Left ventricle myocardium inferior (tissue), 1 donor: ENCODE measurements around the gene CRACR2A. TPM values are rescaled to one million over a fixed set of nuclear protein-coding genes. Genes with fewer than 3 reads are reported as not detected.

Experiments
- DNase-seq: peaks from one replicate; pipeline ENCODE4 v3.0.0-alpha.2; 2020
- H3K27ac ChIP-seq: fragments of 200-600 bp; replicated peaks from 2 replicates; pipeline ENCODE4 v1.8.0; 2021
- H3K27me3 ChIP-seq: fragments of 200-600 bp; 2 replicates; pipeline ENCODE4 v1.8.0; 2021; ENCODE audit warnings: low read depth
- H3K36me3 ChIP-seq: fragments of 200-600 bp; 2 replicates; pipeline ENCODE4 v1.8.0; 2021
- H3K4me1 ChIP-seq: fragments of 200-600 bp; 2 replicates; pipeline ENCODE4 v1.8.0; 2021
- H3K4me3 ChIP-seq: fragments of 200-600 bp; 2 replicates; pipeline ENCODE4 v1.8.0; 2021; ENCODE audit warnings: mild to moderate bottlenecking, moderate library complexity
- H3K9me3 ChIP-seq: fragments of 200-600 bp; replicated peaks from 2 replicates; pipeline ENCODE4 v1.8.0; 2021
- CTCF ChIP-seq: fragments of 200-600 bp; IDR thresholded peaks from 2 replicates; pipeline ENCODE4 v1.8.0; 2021; ENCODE audit warnings: antibody characterized with exemption, mild to moderate bottlenecking, borderline replicate concordance
- intact Hi-C: fragments of 100-400 bp; cut with micrococcal nuclease; formaldehyde crosslinking; loops from one replicate; pipeline ENCODE4 v1.11.0; 2022
- total RNA-seq: library from RNA; stranded (reverse); fragmentation: NEBNext Ultra II Directional; extraction: Animal tissue kit (Norgen Biotek cat#: 25700); gene quantifications from one replicate; pipeline ENCODE4 v1.2.1, GENCODE V29; 2021
- donor health status: DM: no; HTN: yes; CAD: no; lungs with severe emphysema.

The CRACR2A gene
- total RNA-seq, 1 donor from 2014 or later = 7.6 TPM

GRCh38 chr12:3605692-3606091, 147.2 kb downstream of the CRACR2A start:
- Histone ChIP-seq H3K9me3 (peaks cover 18% of the 10 kb centered on the region), H3K4me3 (no peak overlapping the region), H3K27ac (no peak overlapping the region), H3K27me3 (peaks cover 23% of the 10 kb centered on the region), H3K36me3 (no peaks in the 10 kb centered on the region), H3K4me1 (peaks cover 52% of the 10 kb centered on the region)
- intact Hi-C loops = no loop called here
- no peak for TF ChIP-seq CTCF
- DNase-seq = no peak

GRCh38 chr12:3604748-3605586, 147.9 kb downstream of the CRACR2A start:
- DNase-seq = peak; percentile 75
- Histone ChIP-seq H3K9me3 (peaks cover 14% of the 10 kb centered on the region), H3K4me1 (peaks cover 60% of the 10 kb centered on the region), H3K36me3 (no peaks in the 10 kb centered on the region), H3K27me3 (peaks cover 24% of the 10 kb centered on the region), H3K27ac (peak overlapping the region; percentile 74), H3K4me3 (peak overlapping the region; percentile 21)
- TF ChIP-seq CTCF = no peak
- intact Hi-C loops = no loop called here

GRCh38 chr12:3604286-3604685, 148.6 kb downstream of the CRACR2A start:
- peaks cover 66% of the 10 kb centered on the region for H3K4me1 ChIP-seq
- peak overlapping the region; percentile 74 for H3K27ac ChIP-seq
- peaks cover 7% of the 10 kb centered on the region for H3K9me3 ChIP-seq
- intact Hi-C loops = no loop called here
- no peak for DNase-seq
- H3K36me3 ChIP-seq = no peaks in the 10 kb centered on the region
- H3K4me3 ChIP-seq = no peak overlapping the region
- peaks cover 24% of the 10 kb centered on the region for H3K27me3 ChIP-seq
- TF ChIP-seq CTCF = no peak

GRCh38 chr12:3603576-3603975, 149.3 kb downstream of the CRACR2A start:
- no peak overlapping the region for H3K27ac ChIP-seq
- intact Hi-C loops = no loop called here

GRCh38 chr12:3602488-3602887, 150.4 kb downstream of the CRACR2A start:
- intact Hi-C loops = no loop called here
- no peaks in the 10 kb centered on the region for H3K9me3 ChIP-seq
- peaks cover 24% of the 10 kb centered on the region for H3K27me3 ChIP-seq
- H3K4me3 ChIP-seq = no peak overlapping the region
- TF ChIP-seq CTCF = no peak
- no peaks in the 10 kb centered on the region for H3K36me3 ChIP-seq
- no peak overlapping the region for H3K27ac ChIP-seq
- DNase-seq = no peak
- H3K4me1 ChIP-seq = peaks cover 69% of the 10 kb centered on the region

More at GRCh38 chr12:3603576-3603975, 149.3 kb downstream of the CRACR2A start:
- no peaks in the 10 kb centered on the region for H3K9me3 ChIP-seq
- no peaks in the 10 kb centered on the region for H3K36me3 ChIP-seq
- H3K4me3 ChIP-seq = no peak overlapping the region
- peaks cover 24% of the 10 kb centered on the region for H3K27me3 ChIP-seq
- no peak for TF ChIP-seq CTCF
- no peak for DNase-seq
- H3K4me1 ChIP-seq = peaks cover 69% of the 10 kb centered on the region
